GM18907 (cell line): ENCODE results near the gene TCFL5.
A peak's percentile ranks its signal among the peaks of the same experiment; 100 is the strongest.

Experiments
- ATAC-seq: cut with Tn5 transposase; IDR thresholded peaks from one replicate; pipeline ENCODE4 v1.9.1; 2021; ENCODE audit warnings: mild to moderate bottlenecking, moderate library complexity; ENCODE audit not compliant: unreplicated experiment

TCFL5 gene

DNA sequence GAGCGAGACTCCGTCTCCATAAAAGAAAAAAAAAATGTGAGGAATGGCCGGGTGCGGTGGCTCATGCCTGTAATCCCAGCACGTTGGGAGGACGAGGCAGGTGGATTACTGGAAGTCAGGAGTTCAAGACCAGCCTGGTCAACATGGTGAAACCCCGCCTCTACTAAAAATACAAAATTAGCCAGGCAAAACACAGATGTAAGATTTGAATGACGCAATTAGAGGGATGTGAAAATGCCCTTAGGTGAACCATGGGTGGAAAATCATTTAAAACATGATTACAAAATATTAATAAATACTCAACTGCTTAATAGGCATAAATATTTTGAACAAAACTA, 23.9 kb downstream of the TCFL5 start:
- peak; percentile 11 for ATAC-seq

DNA sequence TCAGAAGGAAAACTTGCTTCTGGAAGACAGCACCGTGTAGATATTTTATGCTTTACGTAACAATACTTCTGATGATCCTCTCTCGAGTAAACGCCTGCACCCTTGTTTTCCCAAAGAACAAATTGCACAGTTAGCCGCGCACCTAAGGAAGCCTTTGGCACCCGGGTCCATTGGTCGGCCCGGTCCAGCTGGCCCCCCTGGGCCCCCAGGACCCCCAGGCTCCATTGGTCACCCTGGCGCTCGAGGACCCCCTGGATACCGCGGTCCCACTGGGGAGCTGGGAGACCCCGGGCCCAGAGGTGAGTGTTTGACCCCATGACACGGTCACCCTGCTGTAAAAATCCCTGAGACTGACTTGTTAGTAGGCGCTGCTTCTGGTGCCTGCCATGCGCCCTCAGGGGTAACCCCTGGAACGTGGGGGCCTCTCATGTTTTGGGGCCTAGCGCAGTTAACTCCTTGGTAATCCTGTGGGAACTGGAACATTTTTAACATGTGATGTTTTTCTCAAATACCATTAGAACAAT, 24.6 kb downstream of the TCFL5 start:
- no peak for ATAC-seq

DNA sequence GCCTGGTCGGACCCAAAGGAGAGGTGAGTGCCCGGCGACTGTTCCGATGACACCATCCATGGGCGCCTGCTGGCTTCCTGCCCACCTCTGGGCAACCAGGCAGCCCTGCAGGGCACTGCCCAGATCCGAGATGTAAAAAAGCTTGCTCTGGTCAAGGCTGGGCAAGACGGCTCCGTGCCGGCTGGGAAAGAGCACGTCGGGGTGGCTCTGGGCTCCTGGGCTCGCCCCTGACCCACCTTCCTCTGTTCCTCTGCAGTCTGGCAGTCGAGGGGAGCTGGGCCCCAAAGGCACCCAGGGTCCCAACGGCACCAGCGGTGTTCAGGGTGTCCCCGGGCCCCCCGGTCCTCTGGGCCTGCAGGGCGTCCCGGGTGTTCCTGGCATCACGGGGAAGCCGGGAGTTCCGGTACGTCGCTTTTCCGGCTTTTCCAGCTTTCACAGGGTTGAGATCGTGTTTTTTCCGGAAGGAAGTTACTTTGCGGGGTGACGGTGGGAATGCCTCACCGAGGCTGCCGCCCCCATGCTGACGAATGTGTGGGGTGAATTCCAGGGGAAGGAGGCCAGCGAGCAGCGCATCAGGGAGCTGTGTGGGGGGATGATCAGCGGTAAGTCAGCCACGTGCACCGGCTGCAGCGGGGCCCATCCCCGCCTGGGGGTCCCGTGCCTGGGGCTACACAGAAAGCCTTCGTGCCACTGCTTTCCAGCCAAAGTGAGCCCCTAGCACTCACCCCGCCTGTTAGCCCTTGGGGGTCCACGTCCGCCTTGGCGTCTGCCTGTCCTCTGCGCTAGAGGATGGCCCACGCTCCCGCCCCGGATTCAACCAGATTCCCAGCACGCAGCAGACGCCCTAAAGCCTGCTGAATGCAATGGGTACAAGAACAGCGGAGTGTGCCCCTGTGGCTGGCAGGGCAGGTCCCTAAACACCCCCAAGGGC, 25.4 kb downstream of the TCFL5 start:
- no peak for ATAC-seq

DNA sequence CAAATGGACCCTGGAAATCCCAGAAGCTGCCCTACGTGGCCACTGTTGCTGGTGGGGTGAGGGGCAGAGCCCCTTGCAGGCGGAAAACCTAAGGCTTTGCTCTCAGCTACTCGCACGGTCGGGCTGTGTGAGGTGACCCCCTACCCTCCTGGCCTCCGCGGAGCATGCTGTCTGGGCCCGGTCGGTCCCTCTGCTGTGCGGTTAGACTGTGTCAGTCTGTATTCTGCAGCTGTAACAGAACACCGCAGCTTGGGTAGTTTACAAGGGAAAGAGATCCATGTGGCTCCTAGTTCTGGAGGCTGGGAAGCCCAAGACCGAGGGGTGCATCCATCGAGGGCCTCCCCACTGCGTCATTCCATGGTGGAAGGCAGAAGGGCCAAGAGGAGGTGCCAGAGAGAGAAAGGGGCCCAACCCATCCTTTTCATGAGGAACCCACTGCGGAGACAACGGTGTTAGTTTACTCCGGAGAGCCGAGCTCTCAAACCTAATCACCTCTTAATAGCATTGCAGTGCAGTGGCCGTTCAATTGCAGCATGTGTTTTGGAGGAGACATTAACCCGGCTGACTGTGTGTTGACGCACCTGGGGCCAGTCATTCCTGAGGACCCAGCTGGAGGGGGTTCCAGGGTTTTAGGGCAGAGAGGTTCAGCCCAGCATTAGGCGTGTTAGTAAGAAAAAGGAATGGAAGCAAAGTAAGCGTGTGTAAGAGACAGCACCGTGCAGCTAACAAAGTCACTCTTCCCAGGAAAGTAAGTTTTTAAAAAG, 26.5 kb downstream of the TCFL5 start:
- ATAC-seq = no peak

DNA sequence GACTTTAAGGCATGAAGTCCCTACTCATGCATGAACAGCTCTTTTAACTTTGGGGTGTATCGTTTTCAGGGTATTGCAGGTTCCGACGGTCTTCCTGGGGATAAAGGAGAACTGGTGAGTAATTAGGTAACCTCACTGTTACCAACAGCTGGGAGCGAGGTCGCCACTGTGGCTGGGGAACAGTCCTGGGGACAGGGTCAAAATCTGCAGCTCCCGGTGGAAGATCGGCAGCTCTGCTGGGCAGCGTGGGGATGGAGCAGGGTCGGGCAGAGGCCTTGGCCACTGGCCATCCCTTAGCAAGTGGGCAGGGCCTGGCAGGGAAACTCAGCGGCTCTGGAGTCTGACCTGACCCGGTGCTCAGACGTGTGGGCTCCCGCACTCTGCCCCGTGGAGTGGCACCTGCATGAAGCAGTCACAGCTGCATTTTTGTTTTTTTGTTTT, 28.7 kb downstream of the TCFL5 start:
- ATAC-seq = peak; percentile 22

DNA sequence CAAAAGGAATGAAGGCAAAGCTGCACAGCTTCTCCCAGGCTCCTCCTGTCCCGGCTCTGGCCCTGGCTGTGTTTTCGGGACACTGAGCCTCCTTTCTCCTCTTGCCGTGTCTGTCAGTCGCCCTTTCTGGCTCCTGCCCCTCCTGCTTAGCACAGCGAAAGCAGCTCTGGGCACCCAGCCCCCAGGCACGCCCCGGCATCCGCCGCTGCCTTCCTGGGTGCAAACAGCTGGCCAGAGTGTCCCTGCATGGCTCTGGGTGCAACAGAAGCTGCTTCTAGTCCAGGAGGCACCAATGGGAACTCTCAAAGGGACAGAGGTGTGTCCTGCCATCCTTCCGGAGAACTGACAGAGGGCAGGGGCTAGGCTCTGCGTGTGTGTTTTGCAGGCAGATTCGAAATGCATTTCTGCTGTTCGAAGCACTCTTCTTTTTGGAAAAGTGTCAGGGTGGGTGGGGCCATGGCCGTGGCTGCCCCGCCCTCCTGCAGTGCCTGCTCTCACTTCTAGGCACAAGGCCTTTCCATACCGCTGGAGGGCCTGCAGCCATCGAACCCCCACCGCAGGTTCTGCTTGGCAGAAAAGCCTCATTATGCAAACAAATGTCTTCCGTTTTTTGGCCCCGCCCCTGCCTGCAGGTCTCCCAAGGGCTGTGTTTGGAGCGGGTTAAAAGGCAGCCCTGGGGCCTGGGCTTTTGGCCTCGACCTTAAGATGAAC, 29.3 kb downstream of the TCFL5 start:
- peak; percentile 57 for ATAC-seq

DNA sequence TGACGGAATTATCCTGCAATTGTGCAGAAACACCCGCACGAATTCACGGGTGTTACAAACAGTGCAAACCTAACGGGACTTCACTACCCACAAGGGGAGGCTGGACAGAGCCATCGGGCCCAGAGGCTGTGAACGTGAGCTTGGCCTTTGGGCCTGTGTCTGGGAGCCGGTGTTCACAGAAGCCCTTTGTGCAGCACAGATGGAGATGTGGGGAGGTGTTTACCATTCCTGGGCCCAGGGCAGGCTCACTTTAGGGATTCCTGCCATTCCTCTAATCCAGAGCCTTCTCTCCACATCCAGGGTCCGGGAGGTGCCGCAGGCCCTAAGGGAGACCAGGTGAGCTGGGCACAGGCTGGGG, 29.8 kb downstream of the TCFL5 start:
- no peak for ATAC-seq

DNA sequence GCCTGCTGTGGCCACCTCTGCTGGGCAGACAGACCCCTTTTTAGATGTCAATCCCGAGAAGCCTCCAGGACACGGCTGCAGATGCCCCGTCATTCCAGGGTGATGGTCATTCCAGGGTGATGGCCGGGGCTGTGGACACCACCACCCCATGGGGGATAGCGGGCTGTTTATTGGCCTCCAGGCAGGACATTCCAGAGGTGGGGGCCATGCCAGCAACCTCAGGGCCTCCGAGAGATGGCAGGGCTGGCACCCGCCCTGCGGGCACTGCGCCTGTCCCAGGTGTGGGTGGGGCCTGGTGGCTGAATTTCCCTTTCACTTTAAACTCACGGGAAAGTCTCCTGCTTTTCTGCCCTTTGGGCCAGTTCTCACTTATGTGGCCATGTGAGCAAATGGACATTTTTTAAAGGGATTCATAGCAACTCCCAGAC, 30.2 kb downstream of the TCFL5 start:
- no peak for ATAC-seq

DNA sequence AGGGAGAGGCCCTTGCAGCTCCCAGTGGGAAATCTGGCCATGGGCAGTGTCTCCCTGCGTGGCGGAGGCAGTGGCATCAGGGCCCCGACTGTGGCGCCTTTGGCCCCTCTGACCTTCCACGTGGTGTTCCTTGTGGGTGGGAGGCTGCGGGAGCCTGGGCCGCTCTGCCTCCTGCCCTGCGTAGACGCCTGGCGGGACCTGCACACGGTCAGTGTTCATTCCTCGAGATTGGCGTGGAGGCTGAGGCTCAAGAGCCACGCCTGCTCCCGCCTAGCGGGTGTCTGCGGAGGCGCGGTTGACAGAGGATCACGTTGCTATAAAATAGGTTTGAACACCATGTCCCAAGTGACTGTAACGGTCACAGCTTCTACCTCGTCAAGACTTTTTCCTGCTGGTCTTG, 30.8 kb downstream of the TCFL5 start:
- no peak for ATAC-seq

DNA sequence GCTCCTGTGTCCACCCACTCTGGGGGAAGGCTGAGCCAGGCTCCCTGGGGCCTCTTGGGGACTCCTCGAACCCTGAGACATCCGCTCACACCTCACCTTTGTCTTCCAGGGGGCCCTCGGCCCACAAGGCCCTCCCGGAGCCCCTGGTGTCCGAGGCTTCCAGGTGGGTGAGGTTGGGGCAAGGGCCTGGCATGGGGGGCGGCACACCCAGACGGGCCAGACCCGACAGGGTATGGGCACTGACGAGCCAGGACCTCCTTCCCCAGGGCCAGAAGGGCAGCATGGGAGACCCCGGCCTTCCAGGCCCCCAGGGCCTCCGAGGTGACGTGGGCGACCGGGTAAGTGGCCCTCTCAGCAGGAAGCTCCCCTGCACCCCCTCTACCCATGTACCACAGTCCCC, 31.4 kb downstream of the TCFL5 start:
- ATAC-seq = no peak

DNA sequence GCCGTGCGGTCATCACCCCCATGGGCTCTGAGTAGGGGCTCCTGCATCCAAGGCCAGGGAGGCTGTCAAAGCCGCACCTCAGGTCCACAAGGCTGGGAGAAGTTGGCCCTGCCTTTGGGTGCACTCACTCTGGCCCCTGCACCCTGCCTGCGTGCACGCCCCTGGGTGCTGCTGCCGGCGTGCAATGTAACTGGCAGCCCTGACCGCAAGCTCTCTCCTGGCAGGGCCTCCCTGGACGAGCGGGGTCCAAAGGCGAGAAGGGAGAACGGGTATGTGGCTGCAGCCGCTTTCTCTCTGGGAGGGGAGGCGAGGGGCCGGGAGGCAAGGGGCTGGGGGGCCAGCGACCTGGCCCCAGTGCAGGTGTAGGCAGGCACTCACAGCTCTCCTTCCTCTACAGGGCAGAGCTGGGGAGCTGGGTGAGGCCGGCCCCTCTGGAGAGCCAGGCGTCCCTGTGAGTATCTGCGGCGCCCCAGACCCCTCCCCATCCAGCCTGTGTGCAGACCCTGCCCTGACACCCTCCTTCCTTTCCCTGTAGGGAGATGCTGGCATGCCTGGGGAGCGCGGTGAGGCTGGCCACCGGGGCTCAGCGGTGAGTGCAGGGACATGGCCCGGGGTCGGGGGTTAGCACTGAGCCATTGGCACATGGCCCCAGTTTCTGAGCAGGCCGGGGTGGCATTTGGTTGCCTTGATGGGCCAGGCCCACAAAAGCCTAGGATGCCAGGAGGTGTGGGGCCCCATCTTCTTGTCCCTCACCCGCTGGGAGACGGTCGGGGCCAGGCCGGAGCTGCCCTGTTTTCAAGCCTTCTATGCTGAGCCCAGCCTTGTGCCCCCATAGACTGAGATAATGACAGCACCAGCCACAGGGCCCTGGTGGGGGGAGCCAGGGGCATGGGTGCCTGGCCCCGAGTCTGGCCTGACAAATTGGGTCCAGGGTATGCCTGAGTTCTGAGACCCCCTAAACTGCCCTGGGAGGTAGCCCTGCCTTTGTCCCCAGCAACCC, 32.1 kb downstream of the TCFL5 start:
- no peak for ATAC-seq

DNA sequence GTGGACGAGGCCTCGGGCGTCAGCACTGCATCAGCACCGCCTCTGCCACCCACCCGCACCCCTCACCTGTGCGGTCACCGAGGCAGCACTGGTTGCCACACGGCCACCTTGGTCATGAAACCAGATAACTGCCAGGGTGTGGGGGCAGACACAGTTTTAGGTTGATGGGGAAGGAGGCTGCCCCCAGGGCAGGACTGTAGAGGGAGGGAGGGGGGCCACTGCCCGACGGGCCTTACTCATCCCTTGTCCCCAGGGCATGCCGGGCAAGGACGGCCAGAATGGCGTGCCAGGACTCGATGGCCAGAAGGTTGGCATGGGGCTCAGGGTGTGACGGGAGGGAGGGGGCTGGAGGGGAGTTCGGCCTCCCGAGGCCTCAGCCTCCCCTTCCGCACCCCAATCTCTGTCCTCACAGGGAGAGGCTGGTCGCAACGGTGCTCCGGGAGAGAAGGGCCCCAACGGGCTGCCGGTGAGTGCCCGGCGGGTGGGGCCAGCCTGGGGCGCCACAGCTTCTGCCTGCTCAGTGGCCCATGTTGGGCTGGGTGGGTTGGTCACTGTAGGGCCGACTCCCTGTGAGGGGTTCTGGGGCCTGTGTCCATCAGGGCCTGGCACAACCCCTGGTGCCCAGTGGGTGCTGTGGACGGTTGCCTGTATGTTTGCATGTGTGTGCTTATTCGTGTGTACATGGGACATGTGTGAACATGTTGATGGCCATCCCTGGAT, 33.0 kb downstream of the TCFL5 start:
- no peak for ATAC-seq

DNA sequence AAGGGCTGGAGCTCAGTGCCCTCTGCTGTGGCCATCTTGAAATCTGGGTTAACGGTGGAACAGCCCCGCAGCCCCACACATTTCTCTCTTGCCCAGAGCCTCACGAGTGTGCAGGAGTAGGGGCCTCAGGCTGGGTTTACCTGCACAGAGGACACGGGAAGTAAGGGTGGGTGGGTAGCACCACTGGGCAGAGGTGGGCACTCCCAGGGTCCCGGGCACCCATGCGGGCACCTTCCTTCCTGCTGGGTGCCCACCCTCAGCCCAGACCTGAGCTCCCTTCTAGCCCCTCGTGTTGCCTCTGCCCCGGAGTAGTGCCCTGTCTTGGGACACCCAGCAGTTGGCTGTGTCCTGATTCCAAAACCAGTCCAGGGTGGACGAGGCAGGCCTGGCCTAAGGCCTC, 33.6 kb downstream of the TCFL5 start:
- ATAC-seq = no peak

DNA sequence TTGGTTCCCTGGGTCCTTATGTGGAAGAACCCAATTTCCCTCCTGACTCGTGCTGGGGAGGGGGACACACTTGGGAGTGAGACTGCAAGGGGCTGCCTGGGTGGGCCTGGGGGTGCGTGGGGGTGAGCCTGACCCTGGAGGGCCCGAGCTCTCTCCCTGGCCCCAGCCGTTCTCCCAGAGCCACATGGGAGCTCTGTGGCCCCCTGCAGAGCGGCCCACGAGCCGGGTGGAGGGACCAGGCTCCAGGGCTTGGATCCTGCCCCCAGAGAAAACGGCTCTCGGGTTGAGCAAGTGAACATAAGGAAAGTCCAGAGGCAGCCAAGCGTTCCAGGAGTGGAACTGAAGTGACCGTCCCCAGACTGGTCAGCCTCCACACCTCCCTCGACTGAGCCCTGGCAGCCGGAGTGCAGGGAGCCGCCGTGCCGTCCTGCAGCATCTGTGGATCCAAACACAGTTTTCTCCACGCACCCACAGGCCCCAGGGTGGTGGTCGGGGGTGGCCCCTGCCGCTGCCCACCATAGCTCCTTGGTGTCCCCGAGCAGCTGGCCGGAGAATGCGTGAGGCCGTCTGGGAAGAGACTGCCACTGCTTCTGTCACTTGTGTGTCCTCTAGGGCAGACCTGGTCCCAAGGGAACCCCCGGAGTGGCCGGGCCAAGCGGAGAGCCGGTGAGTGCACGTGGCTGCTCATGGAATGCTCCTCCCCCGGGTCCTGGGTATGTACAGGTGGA, 34.1 kb downstream of the TCFL5 start:
- ATAC-seq = no peak

DNA sequence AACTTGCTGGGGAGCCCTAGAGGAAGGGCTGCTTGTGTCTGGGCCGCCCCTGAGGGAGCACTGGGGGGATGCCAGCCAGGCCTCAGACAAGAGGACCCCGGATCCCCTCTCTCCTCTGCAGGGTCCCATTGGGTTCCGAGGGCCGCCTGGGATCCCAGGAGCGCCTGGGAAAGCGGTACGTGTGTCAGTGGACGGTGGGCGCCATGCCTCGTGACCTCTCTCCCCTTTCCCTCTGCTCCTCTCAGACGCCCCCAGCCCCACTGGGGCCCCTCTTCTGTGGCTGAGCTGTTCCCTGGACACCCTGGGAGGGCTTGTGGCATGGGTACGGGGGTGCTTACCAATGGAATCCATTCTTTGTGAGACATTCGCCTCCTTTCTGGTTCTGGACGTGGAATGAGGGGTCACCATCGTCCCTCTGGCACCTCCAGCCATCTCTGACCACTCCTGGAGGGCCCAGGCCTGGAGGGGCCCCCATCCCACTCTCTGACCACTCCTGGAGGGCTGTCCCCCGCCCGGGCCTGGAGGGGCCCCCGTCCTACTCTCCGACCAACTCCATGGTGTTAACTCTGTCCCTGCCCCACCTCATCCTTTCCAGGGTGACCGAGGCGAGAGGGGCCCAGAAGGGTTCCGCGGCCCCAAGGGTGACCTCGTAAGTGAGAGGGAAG, 34.8 kb downstream of the TCFL5 start:
- ATAC-seq = no peak

DNA sequence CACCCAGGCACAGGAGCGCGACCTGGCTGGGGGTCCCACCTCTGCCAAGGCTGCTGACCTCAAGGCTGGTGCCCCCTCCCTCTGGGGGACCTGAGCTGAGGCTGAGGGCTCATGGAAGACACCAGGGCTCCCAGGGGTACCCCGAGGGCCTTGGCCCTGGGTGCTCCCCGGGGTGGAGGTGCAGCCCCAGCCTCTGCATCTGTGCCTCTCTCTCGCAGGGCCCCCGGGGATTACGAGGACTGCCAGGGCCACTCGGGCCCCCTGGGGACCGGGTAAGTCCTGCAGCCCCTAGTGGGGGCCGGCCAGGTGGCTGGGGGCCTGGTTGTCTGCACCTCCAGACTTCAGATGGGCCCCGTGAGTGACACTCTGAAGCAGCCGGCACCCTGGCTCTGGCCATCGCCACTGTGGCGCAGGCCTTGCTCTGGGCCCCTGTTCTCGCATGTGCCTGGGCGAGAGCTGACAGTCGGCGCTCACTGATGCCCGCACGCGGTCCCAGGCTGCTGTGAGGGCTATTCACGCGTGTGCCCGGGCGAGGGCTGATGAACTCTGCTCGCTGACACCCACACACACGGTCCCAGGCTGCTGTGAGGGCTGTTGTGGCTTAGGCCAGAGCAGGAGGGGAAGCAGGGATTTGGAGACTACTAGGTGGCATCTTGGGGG, 35.5 kb downstream of the TCFL5 start:
- no peak for ATAC-seq

DNA sequence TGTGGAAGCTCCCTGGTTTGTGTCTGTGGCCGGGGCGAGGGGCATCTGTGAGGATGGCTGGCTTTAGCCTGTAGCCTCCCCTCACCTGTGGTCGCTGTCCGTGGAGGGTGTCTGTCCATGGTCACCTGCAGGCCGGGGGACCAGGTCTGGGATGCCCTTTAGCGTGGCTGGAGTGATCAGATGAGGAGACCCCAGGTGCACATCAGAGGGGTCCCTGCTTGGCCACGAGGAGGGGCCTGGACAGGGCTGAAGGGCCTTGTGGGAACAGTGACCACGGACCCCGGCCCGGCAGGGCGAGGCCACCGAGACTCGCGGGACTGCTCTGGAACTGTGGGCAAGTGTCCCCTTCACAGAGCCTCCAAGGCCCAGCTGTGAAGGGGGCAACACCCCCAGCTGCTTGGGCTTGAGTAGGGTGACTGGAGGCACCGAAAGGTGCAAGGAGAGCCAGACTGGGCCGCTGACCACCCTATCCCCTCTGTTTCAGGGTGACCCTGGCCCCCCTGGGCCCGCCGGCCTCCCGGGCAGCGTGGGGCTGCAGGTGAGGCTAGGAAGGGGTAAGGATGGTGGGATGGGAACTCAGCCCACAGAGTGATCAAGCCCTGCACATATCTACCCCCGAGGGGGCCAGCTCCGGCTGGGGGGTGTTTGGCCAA, 36.2 kb downstream of the TCFL5 start:
- ATAC-seq = no peak
